Measurements from ENCODE around the gene GRIP2. TPM values are rescaled to one million over a fixed set of nuclear protein-coding genes. Genes with fewer than 3 reads are reported as not detected.

Gene GRIP2
- total and polyA plus RNA-seq, 2 of the 4 experiments (the other 2 are of a cell fraction), result 0.05 TPM; not detected in 1

DNA sequence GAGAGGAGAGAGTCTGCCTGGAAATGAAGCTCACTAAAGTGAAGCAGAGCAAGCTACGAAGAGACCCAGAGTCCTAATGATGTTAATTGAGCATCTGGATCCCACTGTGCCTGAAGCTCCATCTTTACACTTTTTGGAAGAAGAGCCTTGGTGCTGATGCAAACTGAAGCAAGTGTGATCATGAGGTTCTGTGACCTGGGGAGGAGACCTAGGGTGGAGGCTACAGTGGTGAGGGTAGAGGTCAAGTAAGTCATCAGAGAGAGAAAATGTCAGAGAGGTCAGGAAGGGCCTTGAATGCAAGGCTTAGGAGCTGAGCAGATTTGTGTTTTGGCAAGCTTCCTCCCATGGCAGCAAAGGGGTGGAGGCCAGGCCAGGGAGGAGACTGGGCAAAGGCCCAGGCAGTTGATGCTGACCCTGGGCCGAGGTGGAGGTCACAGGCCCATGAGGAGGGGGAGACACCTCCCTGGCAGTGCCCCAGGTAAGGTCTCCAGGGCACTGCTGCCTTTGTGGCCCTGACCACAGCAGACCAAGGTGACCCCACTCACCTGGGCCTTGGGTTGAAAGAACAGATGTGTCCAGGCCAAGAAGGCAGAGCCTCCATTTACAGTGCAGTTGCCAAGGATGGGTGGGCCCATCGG is 1.6 kb downstream of the GRIP2 start:
- Histone ChIP-seq H4K20me1 (ENCODE audit: insufficient read depth, low read length) (no peaks in the 10 kb centered on the region), H3K9ac (ENCODE audit: low read depth, low read length) (no peak overlapping the region), H3K27me3 (ENCODE audit: control insufficient read depth, insufficient read depth, low read length) (peaks cover 40% of the 10 kb centered on the region), H2BK5ac (ENCODE audit: low read depth, low read length, poor library complexity, severe bottlenecking) (no peak overlapping the region), H4K91ac (ENCODE audit: insufficient read depth, low read depth, low read length) (no peak overlapping the region), H3K36me3 (ENCODE audit: control insufficient read depth, insufficient read depth, low read length) (no peaks in the 10 kb centered on the region), H3K9me1 (ENCODE audit: insufficient read depth, low read length) (no peaks in the 10 kb centered on the region), H3K23ac (ENCODE audit: low read depth, low read length) (no peak overlapping the region), H2AK9ac (replicated peaks; ENCODE audit: low read depth, low read length, poor library complexity) (peak overlapping the region; percentile 11), H2AFZ (replicated peaks; ENCODE audit: low read length, poor library complexity) (no peak overlapping the region), H4K8ac (ENCODE audit: low read depth in 2 of 2, low read length in 2 of 2) (no peak overlapping the region), H2BK120ac (ENCODE audit: low read depth, low read length) (no peak overlapping the region), H3K4me1 (ENCODE audit: control insufficient read depth, insufficient read depth, low read length) (no peaks in the 10 kb centered on the region), H3K18ac (ENCODE audit: low read depth, low read length) (no peak overlapping the region), H3K4me2 (ENCODE audit: low read depth, low read length) (no peak overlapping the region), H3K56ac (ENCODE audit: extremely low read depth, insufficient read depth, low read length) (no peak overlapping the region), H2BK20ac (ENCODE audit: low read depth, low read length) (no peak overlapping the region), H2BK15ac (ENCODE audit: low read depth, low read length) (no peak overlapping the region), H3K14ac (replicated peaks; ENCODE audit: low read depth, low read length) (no peak overlapping the region), H2AK5ac (ENCODE audit: low read depth, low read length) (no peak overlapping the region), H4K5ac (ENCODE audit: low read depth, low read length) (no peak overlapping the region), H3K27ac (ENCODE audit: insufficient read depth, low read length) (no peak overlapping the region), H3K9me3 (ENCODE audit: control insufficient read depth, insufficient read depth, low read length) (no peaks in the 10 kb centered on the region), H3K79me1 (ENCODE audit: low read depth in 1 of 2, low read length in 2 of 2) (no peaks in the 10 kb centered on the region), H3K4ac (ENCODE audit: low read depth, low read length) (no peak overlapping the region), H3K4me3 (ENCODE audit: insufficient read depth, low read depth, low read length) (no peak overlapping the region)
- in situ Hi-C loops (cut with MboI; ENCODE audit: low sequenced_read_pairs), result no loop called here
- dilution Hi-C loops (cut with HindIII; ENCODE audit: low sequenced_read_pairs, unreplicated experiment), result no loop called here
- TF ChIP-seq CEBPB (IDR thresholded peaks at IDR 0.05; ENCODE audit: low read depth, low read length) (no peak), MAFK (IDR thresholded peaks at IDR 0.05; ENCODE audit: low read depth, low read length) (no peak), NFE2L2 (IDR thresholded peaks at IDR 0.05; ENCODE audit: low read depth, low read length) (no peak), CHD1 (IDR thresholded peaks at IDR 0.05; ENCODE audit: low read depth, low read length) (no peak), RFX5 (IDR thresholded peaks at IDR 0.05; ENCODE audit: low read depth, low read length) (no peak), MAZ (IDR thresholded peaks at IDR 0.05; ENCODE audit: borderline replicate concordance, low read depth, low read length) (no peak)
- TF ChIP-seq, protein P1, sequence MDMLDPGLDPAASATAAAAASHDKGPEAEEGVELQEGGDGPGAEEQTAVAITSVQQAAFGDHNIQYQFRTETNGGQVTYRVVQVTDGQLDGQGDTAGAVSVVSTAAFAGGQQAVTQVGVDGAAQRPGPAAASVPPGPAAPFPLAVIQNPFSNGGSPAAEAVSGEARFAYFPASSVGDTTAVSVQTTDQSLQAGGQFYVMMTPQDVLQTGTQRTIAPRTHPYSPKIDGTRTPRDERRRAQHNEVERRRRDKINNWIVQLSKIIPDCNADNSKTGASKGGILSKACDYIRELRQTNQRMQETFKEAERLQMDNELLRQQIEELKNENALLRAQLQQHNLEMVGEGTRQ (IDR thresholded peaks at IDR 0.05; ENCODE audit: low read depth, low read length), result no peak
- TF ChIP-seq, protein P2, sequence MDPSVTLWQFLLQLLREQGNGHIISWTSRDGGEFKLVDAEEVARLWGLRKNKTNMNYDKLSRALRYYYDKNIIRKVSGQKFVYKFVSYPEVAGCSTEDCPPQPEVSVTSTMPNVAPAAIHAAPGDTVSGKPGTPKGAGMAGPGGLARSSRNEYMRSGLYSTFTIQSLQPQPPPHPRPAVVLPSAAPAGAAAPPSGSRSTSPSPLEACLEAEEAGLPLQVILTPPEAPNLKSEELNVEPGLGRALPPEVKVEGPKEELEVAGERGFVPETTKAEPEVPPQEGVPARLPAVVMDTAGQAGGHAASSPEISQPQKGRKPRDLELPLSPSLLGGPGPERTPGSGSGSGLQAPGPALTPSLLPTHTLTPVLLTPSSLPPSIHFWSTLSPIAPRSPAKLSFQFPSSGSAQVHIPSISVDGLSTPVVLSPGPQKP (IDR thresholded peaks at IDR 0.05; ENCODE audit: borderline replicate concordance, low read depth, low read length), result no peak
- TF ChIP-seq, protein P3, sequence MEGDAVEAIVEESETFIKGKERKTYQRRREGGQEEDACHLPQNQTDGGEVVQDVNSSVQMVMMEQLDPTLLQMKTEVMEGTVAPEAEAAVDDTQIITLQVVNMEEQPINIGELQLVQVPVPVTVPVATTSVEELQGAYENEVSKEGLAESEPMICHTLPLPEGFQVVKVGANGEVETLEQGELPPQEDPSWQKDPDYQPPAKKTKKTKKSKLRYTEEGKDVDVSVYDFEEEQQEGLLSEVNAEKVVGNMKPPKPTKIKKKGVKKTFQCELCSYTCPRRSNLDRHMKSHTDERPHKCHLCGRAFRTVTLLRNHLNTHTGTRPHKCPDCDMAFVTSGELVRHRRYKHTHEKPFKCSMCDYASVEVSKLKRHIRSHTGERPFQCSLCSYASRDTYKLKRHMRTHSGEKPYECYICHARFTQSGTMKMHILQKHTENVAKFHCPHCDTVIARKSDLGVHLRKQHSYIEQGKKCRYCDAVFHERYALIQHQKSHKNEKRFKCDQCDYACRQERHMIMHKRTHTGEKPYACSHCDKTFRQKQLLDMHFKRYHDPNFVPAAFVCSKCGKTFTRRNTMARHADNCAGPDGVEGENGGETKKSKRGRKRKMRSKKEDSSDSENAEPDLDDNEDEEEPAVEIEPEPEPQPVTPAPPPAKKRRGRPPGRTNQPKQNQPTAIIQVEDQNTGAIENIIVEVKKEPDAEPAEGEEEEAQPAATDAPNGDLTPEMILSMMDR (conservative IDR thresholded peaks at IDR 0.05; ENCODE audit: low read depth, low read length), result no peak
- BruUV-seq (replicated peaks), result no TSS peak
- ChIA-PET CTCF (no interaction called here), POLR2A (ENCODE audit: unreplicated experiment) (no interaction called here)
- no peak for DNase-seq
- ATAC-seq (ENCODE audit: low read depth), result no peak
- WGBS, 2 experiments (ENCODE audit: extremely low coverage in 2 of 2, insufficient read length in 1 of 2), result 80% methylated on average over 1 of the region's 3 CpGs; no CpG with 5 or more reads in 1 of the 2 experiments
- intact Hi-C loops (cut with micrococcal nuclease), result no loop called here

All from IMR-90 (cell line).